ENCODE results near the gene MIAT. TPM values are rescaled to one million over a fixed set of nuclear protein-coding genes. Genes with fewer than 3 reads are reported as not detected.

The MIAT gene
- total and polyA plus RNA-seq, 2 of the 8 experiments (the other 6 are each of a cell fraction or from before 2014, with no cell fraction given): 27.6 to 36.0 TPM

DNA sequence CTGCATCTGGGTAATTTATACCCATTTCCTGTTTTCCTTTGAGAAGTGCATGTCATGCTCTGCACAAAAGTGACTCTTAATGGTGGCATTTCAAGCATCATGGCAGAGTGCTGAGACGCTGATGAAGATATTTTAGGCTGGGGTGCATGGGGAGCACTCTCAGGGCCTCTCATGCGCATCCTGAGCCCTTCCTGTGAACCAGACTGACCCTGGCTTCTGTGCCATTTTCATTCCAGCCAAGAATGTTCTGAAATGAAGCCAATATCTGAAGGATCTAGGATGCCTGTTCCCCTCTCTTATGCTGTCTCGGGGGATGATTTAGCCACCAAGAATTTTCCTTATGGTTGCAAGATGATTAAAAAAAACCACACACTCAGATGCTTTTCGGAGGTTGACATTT is 61.5 kb downstream of the MIAT start:
- CTCF ChIA-PET (ENCODE audit: partially characterized antibody): no interaction called here
- no peaks in the 10 kb centered on the region for H3K23me2 ChIP-seq (ENCODE audit: low read depth, low read length)
- no peak overlapping the region for H3K4me2 ChIP-seq (ENCODE audit: insufficient read depth in 1 of 2, low read depth in 2 of 2, low read length in 2 of 2)
- no peak overlapping the region for H3K23ac ChIP-seq (ENCODE audit: insufficient read length)
- H4K5ac ChIP-seq (ENCODE audit: insufficient read length, low read depth, low read length): no peak overlapping the region
- H3K4me3 ChIP-seq (ENCODE audit: extremely low read depth in 1 of 4, insufficient read depth in 2 of 4, low read depth in 3 of 4, low read length in 4 of 4): no peak overlapping the region
- no peaks in the 10 kb centered on the region for H3K79me1 ChIP-seq (ENCODE audit: low read depth, low read length)
- H3K9ac ChIP-seq (replicated peaks in 1 of 4; ENCODE audit: extremely low read depth in 1 of 4, low read depth in 3 of 4, low read length in 3 of 4): no peak overlapping the region
- H2BK20ac ChIP-seq (ENCODE audit: low read length): no peak overlapping the region
- WGBS, 2 experiments (ENCODE audit: extremely low coverage in 1 of 2, insufficient coverage in 1 of 2, insufficient read length in 1 of 2, insufficient replicate concordance in 2 of 2, low coverage in 1 of 2, low lambda C conversion rate in 2 of 2, missing lambda C conversion rate in 1 of 2): 92% methylated on average over 4 of the region's 4 CpGs; no CpG with 5 or more reads in 1 of the 2 experiments
- H2BK120ac ChIP-seq (replicated peaks; ENCODE audit: low read depth, low read length): no peak overlapping the region
- no peak overlapping the region for H2AFZ ChIP-seq (ENCODE audit: low read length)
- H3K56ac ChIP-seq (replicated peaks; ENCODE audit: insufficient read length, low read depth, low read length): no peak overlapping the region
- H4K8ac ChIP-seq (ENCODE audit: extremely low read depth, insufficient read depth, low read length): no peak overlapping the region
- no peaks in the 10 kb centered on the region for H4K20me1 ChIP-seq (replicated peaks in 1 of 2; ENCODE audit: control insufficient read depth in 1 of 2, insufficient read depth in 2 of 2, low read length in 2 of 2)
- H2AK5ac ChIP-seq (ENCODE audit: low read depth, low read length): no peak overlapping the region
- DNase-seq (ENCODE audit: low read depth in 1 of 2, low spot score in 2 of 2): no peak
- no peak overlapping the region for H4K91ac ChIP-seq (replicated peaks; ENCODE audit: insufficient read length, low read length)
- H3K27me3 ChIP-seq (replicated peaks in 1 of 4; ENCODE audit: control insufficient read depth in 3 of 4, extremely low read depth in 1 of 4, insufficient read depth in 3 of 4, low read length in 3 of 4): no peaks in the 10 kb centered on the region
- no peak for FAIRE-seq
- POLR2A ChIA-PET (ENCODE audit: partially characterized antibody): no interaction called here
- H3K4me1 ChIP-seq (replicated peaks in 1 of 4; ENCODE audit: control insufficient read depth in 3 of 4, insufficient read depth in 4 of 4, low read length in 3 of 4): peaks cover 0 to 2% (median 0%) of the 10 kb centered on the region in 4 experiments; a peak in 1 of 7 replicates
- no peak overlapping the region for H3K4ac ChIP-seq (replicated peaks; ENCODE audit: insufficient read length, low read depth, low read length)
- no peak overlapping the region for H3K14ac ChIP-seq (ENCODE audit: insufficient read length)
- no peaks in the 10 kb centered on the region for H3K36me3 ChIP-seq (ENCODE audit: control insufficient read depth in 2 of 4, insufficient read depth in 4 of 4, low read length in 3 of 4)
- H2BK15ac ChIP-seq (ENCODE audit: low read length): no peak overlapping the region
- no peaks in the 10 kb centered on the region for H3K9me3 ChIP-seq (ENCODE audit: insufficient read depth in 2 of 2, low read depth in 1 of 2, low read length in 1 of 2)
- no peak overlapping the region for H2BK5ac ChIP-seq (ENCODE audit: low read depth, low read length)
- no peak overlapping the region for H2BK12ac ChIP-seq (ENCODE audit: low read depth, low read length)
- H3K79me2 ChIP-seq (ENCODE audit: control insufficient read depth in 1 of 2, insufficient read depth in 2 of 2, low read length in 2 of 2): no peaks in the 10 kb centered on the region
- no peak overlapping the region for H3K27ac ChIP-seq (ENCODE audit: low read depth, low read length)
- no peak overlapping the region for H3K18ac ChIP-seq (ENCODE audit: extremely low read depth, low read length)
- no peak for TF ChIP-seq EZH2 (IDR thresholded peaks at IDR 0.05; ENCODE audit: low read depth, low read length, severe bottlenecking)
- TF ChIP-seq, protein P1, sequence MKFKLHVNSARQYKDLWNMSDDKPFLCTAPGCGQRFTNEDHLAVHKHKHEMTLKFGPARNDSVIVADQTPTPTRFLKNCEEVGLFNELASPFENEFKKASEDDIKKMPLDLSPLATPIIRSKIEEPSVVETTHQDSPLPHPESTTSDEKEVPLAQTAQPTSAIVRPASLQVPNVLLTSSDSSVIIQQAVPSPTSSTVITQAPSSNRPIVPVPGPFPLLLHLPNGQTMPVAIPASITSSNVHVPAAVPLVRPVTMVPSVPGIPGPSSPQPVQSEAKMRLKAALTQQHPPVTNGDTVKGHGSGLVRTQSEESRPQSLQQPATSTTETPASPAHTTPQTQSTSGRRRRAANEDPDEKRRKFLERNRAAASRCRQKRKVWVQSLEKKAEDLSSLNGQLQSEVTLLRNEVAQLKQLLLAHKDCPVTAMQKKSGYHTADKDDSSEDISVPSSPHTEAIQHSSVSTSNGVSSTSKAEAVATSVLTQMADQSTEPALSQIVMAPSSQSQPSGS (IDR thresholded peaks at IDR 0.05; ENCODE audit: low read length): no peak
- no peak for TF ChIP-seq JUN (IDR thresholded peaks at IDR 0.05; ENCODE audit: low read depth, low read length)
- no peak for TF ChIP-seq KDM1A (IDR thresholded peaks at IDR 0.05; ENCODE audit: borderline replicate concordance, low read length)
- no peak for TF ChIP-seq RAD21 (IDR thresholded peaks at IDR 0.05 in 1 of 2, conservative IDR thresholded peaks at IDR 0.05 in 1 of 2; ENCODE audit: low read depth in 2 of 2, low read length in 2 of 2)
- no peak for TF ChIP-seq E2F6 (IDR thresholded peaks at IDR 0.05)
- no peak for TF ChIP-seq TBP (IDR thresholded peaks at IDR 0.05; ENCODE audit: low read depth, low read length)
- TF ChIP-seq CHD1 (IDR thresholded peaks at IDR 0.05; ENCODE audit: low read depth, low read length): no peak
- no peak for TF ChIP-seq EGR1 (IDR thresholded peaks at IDR 0.05; ENCODE audit: borderline replicate concordance, low read depth, low read length)
- TF ChIP-seq GTF2F1 (IDR thresholded peaks at IDR 0.05; ENCODE audit: borderline replicate concordance, low read depth, low read length): no peak
- no peak for TF ChIP-seq EP300 (IDR thresholded peaks at IDR 0.05; ENCODE audit: borderline replicate concordance in 1 of 2, low read depth in 2 of 2, low read length in 2 of 2)
- TF ChIP-seq CBX8 (IDR thresholded peaks at IDR 0.05; ENCODE audit: borderline replicate concordance, low read depth, low read length): no peak

Data from H1 (cell line).